Endothelial cell of umbilical vein (primary cell): ENCODE data around the gene TRAF3. TPM values are rescaled to one million over a fixed set of nuclear protein-coding genes. Genes with fewer than 3 reads are reported as not detected.

Source experiments
- BruUV-seq: library from RNA; stranded (reverse); fragments of 400-500 nt; replicated peaks from 2 replicates; lab custom pipeline; 2021; lab: Mats Ljungman, UMichigan
- CTCF ChIA-PET: fragments of 300-600, 350-600 bp; sonication (Branson Sonifier 250); formaldehyde crosslinking; loops from one replicate; lab custom pipeline; 2021; ENCODE audit warnings: antibody characterized with exemption, inconsistent platforms; lab: Charles Lee
- POLR2A ChIA-PET: fragments of 300-600, 350-600 bp; sonication (Branson Sonifier 250); formaldehyde crosslinking; loops from one replicate; lab custom pipeline; 2021; ENCODE audit warnings: antibody characterized with exemption, inconsistent platforms; lab: Charles Lee
- DNase-seq: peaks from one replicate; pipeline ENCODE4 v3.0.0-alpha.2; 2011; ENCODE audit warnings: low read depth, low spot score
- FAIRE-seq: peaks from 2 replicates; lab custom pipeline; 2011; peaks lifted over from hg19 to GRCh38; lab: Jason Lieb, UNC
- H2AFZ ChIP-seq: 2 replicates; pipeline ENCODE4 v1.6.0; 2012; ENCODE audit warnings: low read depth, low read length, control low read depth, inconsistent platforms
- H3K27ac ChIP-seq: 2 replicates; pipeline ENCODE4 v1.5.1; 2011; ENCODE audit warnings: low read depth, mild to moderate bottlenecking, control low read depth, low read length, moderate library complexity; ENCODE audit not compliant: insufficient read depth
- H3K27me3 ChIP-seq, 2 experiments: 2 replicates each; pipeline versions ENCODE4 v1.6.0 to v1.6.1; 2011; ENCODE audit warnings: low read length in 2 of 2, mixed read lengths in 1 of 2; ENCODE audit not compliant: control insufficient read depth in 2 of 2, insufficient read depth in 2 of 2
- H3K36me3 ChIP-seq, 2 experiments: 2 replicates in 1 of 2; 3 replicates in 1 of 2; pipeline ENCODE4 v1.5.1; 2011; ENCODE audit warnings: low read length in 2 of 2, mild to moderate bottlenecking in 1 of 2, moderate library complexity in 1 of 2; ENCODE audit not compliant: control insufficient read depth in 2 of 2, insufficient read depth in 2 of 2; ENCODE audit errors: extremely low read depth in 1 of 2
- H3K4me1 ChIP-seq: 3 replicates; pipeline ENCODE4 v1.5.1; 2011; ENCODE audit warnings: mild to moderate bottlenecking, low read length; ENCODE audit not compliant: control insufficient read depth, insufficient read depth; ENCODE audit errors: extremely low read depth
- H3K4me2 ChIP-seq: 2 replicates; pipeline ENCODE4 v1.6.1; 2011; ENCODE audit warnings: low read length, control low read depth, mixed read lengths; ENCODE audit not compliant: insufficient read depth
- H3K4me3 ChIP-seq, 3 experiments: fragments of 200-600 bp in 1 of 3; sonication (generic), shearing (Covaris generic) in 1 of 3; replicated peaks in 1 of 3; 2 replicates each; pipeline ENCODE4 v1.5.1; 2011 to 2016; ENCODE audit warnings: control low read depth in 3 of 3, low read length in 3 of 3, mild to moderate bottlenecking in 2 of 3, inconsistent platforms in 1 of 3, low read depth in 1 of 3, moderate library complexity in 1 of 3; ENCODE audit not compliant: insufficient read depth in 1 of 3
- H3K79me2 ChIP-seq: 2 replicates; pipeline ENCODE4 v1.6.0; 2012; ENCODE audit warnings: low read length, inconsistent platforms; ENCODE audit not compliant: control insufficient read depth, insufficient read depth
- H3K9ac ChIP-seq: replicated peaks from 2 replicates; pipeline ENCODE3; 2011; ENCODE audit warnings: low read length, control low read depth; ENCODE audit not compliant: insufficient read depth; ENCODE audit errors: extremely low read depth
- H3K9me1 ChIP-seq: replicated peaks from 3 replicates; pipeline ENCODE4 v1.6.0; 2011; ENCODE audit warnings: mild to moderate bottlenecking, low read length; ENCODE audit not compliant: control insufficient read depth, insufficient read depth; ENCODE audit errors: extremely low read depth
- H3K9me3 ChIP-seq: replicated peaks from 2 replicates; pipeline ENCODE4 v1.5.1; 2012; ENCODE audit warnings: low read length, inconsistent platforms; ENCODE audit not compliant: control insufficient read depth, insufficient read depth
- H4K20me1 ChIP-seq: replicated peaks from 2 replicates; pipeline ENCODE3; 2011; ENCODE audit warnings: mild to moderate bottlenecking, low read length; ENCODE audit not compliant: control insufficient read depth, insufficient read depth; ENCODE audit errors: extremely low read depth
- EZH2 ChIP-seq: IDR thresholded peaks from 2 replicates; pipeline ENCODE4 v1.6.1; 2012; ENCODE audit warnings: borderline replicate concordance, low read depth, mild to moderate bottlenecking, moderate library complexity, low read length, inconsistent platforms; ENCODE audit not compliant: severe bottlenecking
- FOS ChIP-seq: IDR thresholded peaks from 2 replicates; pipeline ENCODE4 v1.6.1; 2011; ENCODE audit warnings: mild to moderate bottlenecking, low read length, moderate library complexity, borderline replicate concordance; ENCODE audit not compliant: insufficient read depth
- POLR2A ChIP-seq: IDR thresholded peaks from 2 replicates; pipeline ENCODE4 v1.6.1; 2012; ENCODE audit warnings: low read depth, mild to moderate bottlenecking, control low read depth, low read length
- dilution Hi-C: fragments of 300-500 bp; cut with MboI; formaldehyde crosslinking; loops from one replicate; pipeline ENCODE4 v1.15.0; 2019; ENCODE audit warnings: low sequenced_read_pairs; ENCODE audit not compliant: extremely low pct_ligation_motif_present
- intact Hi-C: fragments of 100-400 bp; cut with micrococcal nuclease; formaldehyde crosslinking; loops from one replicate; pipeline ENCODE4 v1.10.0; 2022
- polyA plus RNA-seq, 4 experiments: library from polyadenylated mRNA; depleted of rRNA in 3 of 4; stranded (reverse) in 3 of 4; unstranded in 1 of 4; fragments of >200 nt; gene quantifications; 2 replicates each; pipeline versions ENCODE4 v1.2.1 to v1.2.3, GENCODE V29; 2011 to 2012; ENCODE audit warnings: missing spikeins in 1 of 4
- total RNA-seq: library from RNA; stranded (reverse); gene quantifications from 2 replicates; pipeline ENCODE4 v1.2.3, GENCODE V29; 2021
- TF ChIP-seq, protein P1 (sequence below): IDR thresholded peaks from 2 replicates; pipeline ENCODE4 v1.6.1; 2011; ENCODE audit not compliant: insufficient read depth, insufficient read length
- TF ChIP-seq, protein P2 (sequence below), 2 donors: IDR thresholded peaks; 1 replicate in 1 of 2; 2 replicates in 1 of 2; pipeline ENCODE4 v1.5.1; 2011; ENCODE audit warnings: low read length in 2 of 2, mild to moderate bottlenecking in 2 of 2, moderate library complexity in 2 of 2, control low read depth in 1 of 2, inconsistent platforms in 1 of 2, low read depth in 1 of 2; ENCODE audit not compliant: insufficient read depth in 1 of 2; ENCODE audit errors: extremely low read depth in 1 of 2

Gene TRAF3
- total and polyA plus RNA-seq, 2 donors (not counting 3 experiments of a cell fraction or from before 2014, with no cell fraction given), result 14.4 to 27.6 TPM

GRCh38 chr14:102828151-102828550, 50.9 kb downstream of the TRAF3 start:
- Histone ChIP-seq H3K4me2 (no peak overlapping the region), H3K9me1 (no peaks in the 10 kb centered on the region), H3K27ac (no peak overlapping the region), H3K79me2 (peaks cover 56% of the 10 kb centered on the region), H3K36me3 (no peaks in the 10 kb centered on the region), H4K20me1 (no peaks in the 10 kb centered on the region), H3K4me1 (peaks cover 4% of the 10 kb centered on the region), H3K9ac (no peak overlapping the region), H2AFZ (no peak overlapping the region), H3K4me3 (no peak overlapping the region), H3K27me3 (no peaks in the 10 kb centered on the region), H3K9me3 (no peaks in the 10 kb centered on the region)
- no peak for TF ChIP-seq FOS
- TF ChIP-seq POLR2A, result no peak
- TF ChIP-seq, protein P1, sequence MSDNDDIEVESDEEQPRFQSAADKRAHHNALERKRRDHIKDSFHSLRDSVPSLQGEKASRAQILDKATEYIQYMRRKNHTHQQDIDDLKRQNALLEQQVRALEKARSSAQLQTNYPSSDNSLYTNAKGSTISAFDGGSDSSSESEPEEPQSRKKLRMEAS, result no peak
- no peak for TF ChIP-seq EZH2
- TF ChIP-seq, protein P2, sequence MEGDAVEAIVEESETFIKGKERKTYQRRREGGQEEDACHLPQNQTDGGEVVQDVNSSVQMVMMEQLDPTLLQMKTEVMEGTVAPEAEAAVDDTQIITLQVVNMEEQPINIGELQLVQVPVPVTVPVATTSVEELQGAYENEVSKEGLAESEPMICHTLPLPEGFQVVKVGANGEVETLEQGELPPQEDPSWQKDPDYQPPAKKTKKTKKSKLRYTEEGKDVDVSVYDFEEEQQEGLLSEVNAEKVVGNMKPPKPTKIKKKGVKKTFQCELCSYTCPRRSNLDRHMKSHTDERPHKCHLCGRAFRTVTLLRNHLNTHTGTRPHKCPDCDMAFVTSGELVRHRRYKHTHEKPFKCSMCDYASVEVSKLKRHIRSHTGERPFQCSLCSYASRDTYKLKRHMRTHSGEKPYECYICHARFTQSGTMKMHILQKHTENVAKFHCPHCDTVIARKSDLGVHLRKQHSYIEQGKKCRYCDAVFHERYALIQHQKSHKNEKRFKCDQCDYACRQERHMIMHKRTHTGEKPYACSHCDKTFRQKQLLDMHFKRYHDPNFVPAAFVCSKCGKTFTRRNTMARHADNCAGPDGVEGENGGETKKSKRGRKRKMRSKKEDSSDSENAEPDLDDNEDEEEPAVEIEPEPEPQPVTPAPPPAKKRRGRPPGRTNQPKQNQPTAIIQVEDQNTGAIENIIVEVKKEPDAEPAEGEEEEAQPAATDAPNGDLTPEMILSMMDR (IDR thresholded peaks at IDR 0.05; ENCODE audit: extremely low read depth in 1 of 2, insufficient read depth in 1 of 2, low read depth in 1 of 2, low read length in 2 of 2), result no peak
- POLR2A ChIA-PET, result no interaction called here
- no peak for FAIRE-seq
- CTCF ChIA-PET, result no interaction called here
- dilution Hi-C loops (no loop called here), intact Hi-C loops (no loop called here)
- BruUV-seq, result no TSS peak
- DNase-seq, result no peak
